Esophagus muscularis mucosa (tissue), 4 donors: ENCODE results near the gene PRSS16. TPM values are rescaled to one million over a fixed set of nuclear protein-coding genes. Genes with fewer than 3 reads are reported as not detected.

ENCODE experiments used
- DNase-seq: peaks from one replicate; pipeline ENCODE4 v3.0.0-alpha.2; 2017; ENCODE audit errors: extremely low spot score
- H3K27ac ChIP-seq, 4 donors: fragments of 200-600 bp; sonication (generic); replicated peaks in 1 of 4; 1 replicate in 3 of 4; 2 replicates in 1 of 4; pipeline ENCODE4 v1.5.1; 2016 to 2019; ENCODE audit warnings: mild to moderate bottlenecking in 1 of 4
- H3K27me3 ChIP-seq, 4 donors: fragments of 200-600 bp; sonication (generic); one replicate each; pipeline versions ENCODE4 v1.5.1 to v1.6.0; 2016 to 2019
- H3K36me3 ChIP-seq, 4 donors: fragments of 200-600 bp; sonication (generic); one replicate each; pipeline ENCODE4 v1.5.1; 2016 to 2019
- H3K4me1 ChIP-seq, 4 donors: fragments of 200-600 bp; sonication (generic); one replicate each; pipeline ENCODE4 v1.5.1; 2016 to 2019
- H3K4me3 ChIP-seq, 4 donors: fragments of 200-600 bp; sonication (generic); 1 replicate in 2 of 4; 2 replicates in 2 of 4; pipeline ENCODE4 v1.5.1; 2016 to 2019; ENCODE audit warnings: mild to moderate bottlenecking in 4 of 4, moderate library complexity in 1 of 4
- H3K9me3 ChIP-seq, 4 donors: fragments of 200-600 bp; sonication (generic); 1 replicate in 3 of 4; 2 replicates in 1 of 4; pipeline ENCODE4 v1.5.1; 2016 to 2019
- EP300 ChIP-seq: sonication (generic); formaldehyde crosslinking; IDR thresholded peaks from one replicate; pipeline ENCODE4 v1.6.1; 2017; ENCODE audit warnings: antibody characterized with exemption
- POLR2A ChIP-seq: fragments of 450-650 bp; IDR thresholded peaks from one replicate; pipeline ENCODE4 v1.6.1; 2017; ENCODE audit warnings: antibody characterized with exemption, moderate library complexity, mild to moderate bottlenecking, low read depth
- POLR2AphosphoS5 ChIP-seq, 2 donors: sonication (generic); formaldehyde crosslinking; IDR thresholded peaks; one replicate each; pipeline ENCODE4 v1.6.1; 2017; ENCODE audit warnings: antibody characterized with exemption in 2 of 2
- WGBS: methylation state at CpG from one replicate; pipeline ENCODE4 v1.1.5; 2018; 5-methylcytosine and 5-hydroxymethylcytosine counted together
- intact Hi-C: fragments of 100-400 bp; cut with DNase I; formaldehyde crosslinking; loops from one replicate; pipeline ENCODE4 v1.15.1; 2023
- total RNA-seq, 4 donors: library from RNA; depleted of rRNA; stranded (reverse); fragments of >200 nt; gene quantifications; one replicate each; pipeline versions ENCODE4 v1.1.0 to v1.2.1, GENCODE V29; 2016
- TF ChIP-seq, protein P1 (sequence below), 3 experiments: fragments of 200-600 bp in 2 of 3; fragments of 450-650 bp in 1 of 3; sonication (generic) in 2 of 3; IDR thresholded peaks; one replicate each; pipeline ENCODE4 v1.5.1; 2017 to 2019; ENCODE audit warnings: antibody characterized with exemption in 3 of 3, mild to moderate bottlenecking in 2 of 3, moderate library complexity in 1 of 3

The PRSS16 gene
- total RNA-seq, 4 donors from 2014 or later, result not detected

GRCh38 chr6:27287751-27288135 is 40.2 kb downstream of the PRSS16 start:
- TF ChIP-seq POLR2A, result no peak
- TF ChIP-seq POLR2AphosphoS5 (IDR thresholded peaks at IDR 0.05), result no peak
- TF ChIP-seq, protein P1, sequence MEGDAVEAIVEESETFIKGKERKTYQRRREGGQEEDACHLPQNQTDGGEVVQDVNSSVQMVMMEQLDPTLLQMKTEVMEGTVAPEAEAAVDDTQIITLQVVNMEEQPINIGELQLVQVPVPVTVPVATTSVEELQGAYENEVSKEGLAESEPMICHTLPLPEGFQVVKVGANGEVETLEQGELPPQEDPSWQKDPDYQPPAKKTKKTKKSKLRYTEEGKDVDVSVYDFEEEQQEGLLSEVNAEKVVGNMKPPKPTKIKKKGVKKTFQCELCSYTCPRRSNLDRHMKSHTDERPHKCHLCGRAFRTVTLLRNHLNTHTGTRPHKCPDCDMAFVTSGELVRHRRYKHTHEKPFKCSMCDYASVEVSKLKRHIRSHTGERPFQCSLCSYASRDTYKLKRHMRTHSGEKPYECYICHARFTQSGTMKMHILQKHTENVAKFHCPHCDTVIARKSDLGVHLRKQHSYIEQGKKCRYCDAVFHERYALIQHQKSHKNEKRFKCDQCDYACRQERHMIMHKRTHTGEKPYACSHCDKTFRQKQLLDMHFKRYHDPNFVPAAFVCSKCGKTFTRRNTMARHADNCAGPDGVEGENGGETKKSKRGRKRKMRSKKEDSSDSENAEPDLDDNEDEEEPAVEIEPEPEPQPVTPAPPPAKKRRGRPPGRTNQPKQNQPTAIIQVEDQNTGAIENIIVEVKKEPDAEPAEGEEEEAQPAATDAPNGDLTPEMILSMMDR (IDR thresholded peaks at IDR 0.05), result no peak
- no peak for TF ChIP-seq EP300
- peaks cover 0 to 3% (median 0%) of the 10 kb centered on the region in 4 donors for H3K4me1 ChIP-seq
- no peak overlapping the region for H3K4me3 ChIP-seq
- H3K36me3 ChIP-seq, result no peaks in the 10 kb centered on the region
- intact Hi-C loops, result no loop called here
- H3K27ac ChIP-seq, result no peak overlapping the region
- DNase-seq, result no peak
- 8% methylated on average over 8 of the region's 8 CpGs for WGBS
- peaks cover 0 to 100% (median 70%) of the 10 kb centered on the region in 4 donors for H3K27me3 ChIP-seq
- peaks cover 0 to 12% (median 4%) of the 10 kb centered on the region in 4 donors for H3K9me3 ChIP-seq

DNA sequence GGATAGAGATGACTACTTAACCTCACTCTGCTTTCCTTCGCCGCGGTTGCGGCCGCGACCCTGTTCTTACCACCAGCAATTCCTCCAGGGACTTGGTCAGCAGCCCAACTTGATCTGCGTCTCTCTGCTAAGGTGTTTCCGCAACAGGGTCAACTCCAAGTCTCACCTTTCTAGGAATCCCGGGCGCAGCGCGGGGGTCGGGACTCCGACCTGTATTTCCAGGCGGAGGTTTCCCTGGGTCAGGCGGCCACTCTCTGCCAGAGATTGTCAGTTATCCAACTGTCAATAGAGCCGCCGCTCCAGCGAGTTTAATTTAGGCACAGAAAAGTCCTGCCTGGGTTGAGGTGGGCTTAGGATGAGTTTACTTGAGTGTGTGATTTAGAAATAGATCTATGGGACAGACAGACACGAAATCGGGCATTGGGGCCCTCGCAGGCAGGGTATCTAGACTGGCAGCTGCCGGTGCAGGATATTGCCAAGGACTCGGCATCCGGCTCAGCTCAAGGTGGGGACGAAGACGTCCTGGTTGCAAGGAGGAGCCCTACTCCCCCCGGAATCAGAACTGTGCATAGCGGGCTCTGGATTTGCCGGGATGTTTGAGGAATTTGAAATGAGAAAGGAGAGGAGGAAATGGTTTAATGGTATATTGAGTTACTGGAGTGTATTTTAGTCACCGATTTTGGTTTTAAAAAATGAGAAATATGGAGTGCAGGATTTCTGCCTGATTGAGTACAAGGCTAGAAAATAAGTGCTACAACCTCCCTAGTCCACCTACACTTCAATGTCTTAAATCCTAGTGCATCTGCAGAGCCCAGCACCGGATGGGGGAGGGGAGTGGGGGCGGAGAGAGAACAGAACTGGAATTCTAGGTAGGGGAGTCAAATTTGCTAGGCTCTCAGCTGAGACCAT is 40.9 kb downstream of the PRSS16 start:
- DNase-seq, result no peak
- peaks cover 0 to 100% (median 68%) of the 10 kb centered on the region in 4 donors for H3K27me3 ChIP-seq
- intact Hi-C loops, result no loop called here
- H3K36me3 ChIP-seq, result no peaks in the 10 kb centered on the region
- TF ChIP-seq, protein P1 (IDR thresholded peaks at IDR 0.05), result no peak
- TF ChIP-seq EP300 (no peak), POLR2AphosphoS5 (IDR thresholded peaks at IDR 0.05) (no peak), POLR2A (no peak)
- 2% methylated on average over 20 of the region's 33 CpGs for WGBS
- no peak overlapping the region for H3K27ac ChIP-seq
- no peak overlapping the region for H3K4me3 ChIP-seq
- H3K9me3 ChIP-seq, result peaks cover 0 to 12% (median under 1%) of the 10 kb centered on the region in 4 donors
- H3K4me1 ChIP-seq, result peaks cover 0 to 3% (median 0%) of the 10 kb centered on the region in 4 donors

DNA sequence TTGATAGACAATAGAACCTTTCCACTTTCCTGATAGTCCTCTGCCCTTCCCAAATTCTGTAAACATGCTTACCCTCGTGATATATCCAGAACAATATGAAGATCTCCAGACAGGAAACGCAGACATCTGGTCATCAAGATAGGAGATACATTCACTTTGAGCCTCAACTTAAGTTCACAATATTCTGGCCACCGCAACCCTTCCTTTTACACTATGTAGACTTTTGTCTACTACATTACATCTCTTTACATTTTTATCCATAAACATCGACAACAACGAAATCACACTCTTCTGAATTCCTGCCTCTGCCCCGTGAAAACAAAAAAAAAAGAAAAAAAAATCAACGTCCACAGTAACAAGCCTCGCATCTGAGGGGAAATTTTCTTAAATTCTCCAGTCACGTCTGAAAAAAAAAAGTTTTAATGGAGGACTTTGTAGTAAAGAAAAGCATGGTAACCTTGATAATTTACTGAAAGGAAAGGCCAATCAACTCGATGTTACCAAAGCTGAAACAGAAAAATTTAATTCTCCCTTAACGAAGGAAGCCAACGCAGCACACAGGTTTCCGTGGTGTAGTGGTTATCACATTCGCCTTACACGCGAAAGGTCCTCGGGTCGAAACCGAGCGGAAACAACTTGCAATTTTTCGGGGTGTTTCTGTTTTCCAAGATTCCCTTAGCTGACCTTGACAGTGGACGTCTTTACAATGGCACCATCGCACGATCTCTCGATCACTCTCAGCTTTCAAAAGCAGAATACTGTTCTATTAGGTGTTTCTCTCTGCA is 42.8 kb downstream of the PRSS16 start:
- Histone ChIP-seq H3K27me3 (peaks cover 0 to 100% (median 77%) of the 10 kb centered on the region in 4 donors), H3K27ac (no peak overlapping the region), H3K4me1 (peaks cover 0 to 3% (median 0%) of the 10 kb centered on the region in 4 donors), H3K4me3 (no peak overlapping the region), H3K36me3 (no peaks in the 10 kb centered on the region), H3K9me3 (peaks cover 0 to 12% (median 0%) of the 10 kb centered on the region in 4 donors)
- WGBS, result 5% methylated on average over 24 of the region's 25 CpGs
- no peak for DNase-seq
- TF ChIP-seq EP300 (no peak), POLR2A (no peak), POLR2AphosphoS5 (IDR thresholded peaks at IDR 0.05) (no peak)
- TF ChIP-seq, protein P1 (IDR thresholded peaks at IDR 0.05), result no peak
- intact Hi-C loops, result no loop called here

DNA sequence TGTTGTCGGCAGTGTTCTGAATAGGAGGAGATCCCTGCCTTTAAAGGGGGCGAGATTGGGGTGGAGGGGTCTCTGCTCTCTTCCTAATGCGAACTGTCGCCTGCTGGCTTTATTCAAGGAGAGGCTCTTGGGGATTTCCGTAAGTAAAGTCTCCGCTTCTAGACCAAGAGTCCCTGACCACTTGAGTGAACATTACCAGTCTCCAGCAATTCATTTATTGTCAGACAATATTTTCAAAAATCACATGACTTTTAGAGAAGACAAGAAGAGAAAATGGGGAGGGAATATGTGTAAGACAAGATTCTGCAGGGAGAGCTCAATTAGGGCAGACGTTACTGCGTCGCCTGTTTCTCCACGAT is 43.3 kb downstream of the PRSS16 start:
- no peaks in the 10 kb centered on the region for H3K36me3 ChIP-seq
- intact Hi-C loops, result no loop called here
- peaks cover 0 to 5% (median 1%) of the 10 kb centered on the region in 4 donors for H3K4me1 ChIP-seq
- no peak overlapping the region for H3K27ac ChIP-seq
- H3K4me3 ChIP-seq, result no peak overlapping the region
- H3K9me3 ChIP-seq, result peaks cover 0 to 10% (median 0%) of the 10 kb centered on the region in 4 donors
- 16% methylated on average over 8 of the region's 10 CpGs for WGBS
- TF ChIP-seq POLR2A, result no peak
- no peak for TF ChIP-seq POLR2AphosphoS5 (IDR thresholded peaks at IDR 0.05)
- TF ChIP-seq, protein P1 (IDR thresholded peaks at IDR 0.05), result no peak
- no peak for TF ChIP-seq EP300
- no peak for DNase-seq
- peaks cover 0 to 100% (median 80%) of the 10 kb centered on the region in 4 donors for H3K27me3 ChIP-seq
